Measurements from ENCODE around the gene SACM1L.
"Not testable (repeated sequence)": the region's sequence is repeated elsewhere in the genome, so short reads cannot be mapped to it uniquely, and the experiment has no call there.

SACM1L gene

DNA sequence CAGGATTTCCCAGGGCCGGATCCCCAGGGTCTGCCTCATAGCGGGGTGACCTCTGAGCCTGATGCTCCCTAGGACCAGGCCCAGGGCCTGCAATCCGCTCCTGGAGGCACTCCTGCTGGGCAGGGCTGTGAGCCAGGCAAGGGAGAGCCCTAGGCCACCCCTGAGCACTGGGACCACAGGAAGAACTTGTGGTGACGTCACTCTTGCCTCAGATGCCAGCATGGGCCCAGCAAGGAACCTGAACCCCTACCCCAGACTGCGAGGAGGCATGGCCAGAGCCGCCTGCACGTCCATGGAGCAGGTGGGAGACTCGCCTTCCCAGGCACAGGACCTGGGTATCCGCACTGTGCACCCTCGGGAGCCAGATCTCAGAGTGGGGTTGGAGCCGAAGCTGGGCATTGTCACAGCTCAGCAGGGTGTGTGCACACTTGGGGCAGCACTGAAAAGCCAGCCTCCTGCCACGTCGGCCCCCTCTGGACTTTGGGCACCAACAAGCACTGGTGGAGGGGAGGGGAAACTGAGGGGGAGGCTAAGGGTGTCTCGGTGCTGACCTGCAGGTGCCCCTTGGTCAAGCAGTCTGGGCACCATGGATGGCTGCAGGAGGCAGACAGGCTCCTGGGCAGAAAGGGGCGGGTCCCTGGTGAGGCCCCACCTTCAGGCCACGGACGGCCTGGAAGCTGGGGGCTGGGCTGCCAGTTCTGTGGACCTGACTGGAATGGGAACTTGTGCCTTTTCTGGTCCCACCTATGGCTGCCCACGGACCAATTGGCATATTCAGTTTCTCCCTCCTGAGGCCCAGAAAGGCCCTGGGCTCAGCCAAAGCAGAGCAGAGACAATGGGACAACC, 57.8 kb downstream of the SACM1L start:
- TF ChIP-seq EZH2 (optimal IDR thresholded peaks at IDR 0.05; ENCODE audit: low read depth, low read length) = no peak
- no peak for TF ChIP-seq EZH2phosphoT487 (IDR thresholded peaks at IDR 0.05; ENCODE audit: low read length)
- TF ChIP-seq, protein P1, sequence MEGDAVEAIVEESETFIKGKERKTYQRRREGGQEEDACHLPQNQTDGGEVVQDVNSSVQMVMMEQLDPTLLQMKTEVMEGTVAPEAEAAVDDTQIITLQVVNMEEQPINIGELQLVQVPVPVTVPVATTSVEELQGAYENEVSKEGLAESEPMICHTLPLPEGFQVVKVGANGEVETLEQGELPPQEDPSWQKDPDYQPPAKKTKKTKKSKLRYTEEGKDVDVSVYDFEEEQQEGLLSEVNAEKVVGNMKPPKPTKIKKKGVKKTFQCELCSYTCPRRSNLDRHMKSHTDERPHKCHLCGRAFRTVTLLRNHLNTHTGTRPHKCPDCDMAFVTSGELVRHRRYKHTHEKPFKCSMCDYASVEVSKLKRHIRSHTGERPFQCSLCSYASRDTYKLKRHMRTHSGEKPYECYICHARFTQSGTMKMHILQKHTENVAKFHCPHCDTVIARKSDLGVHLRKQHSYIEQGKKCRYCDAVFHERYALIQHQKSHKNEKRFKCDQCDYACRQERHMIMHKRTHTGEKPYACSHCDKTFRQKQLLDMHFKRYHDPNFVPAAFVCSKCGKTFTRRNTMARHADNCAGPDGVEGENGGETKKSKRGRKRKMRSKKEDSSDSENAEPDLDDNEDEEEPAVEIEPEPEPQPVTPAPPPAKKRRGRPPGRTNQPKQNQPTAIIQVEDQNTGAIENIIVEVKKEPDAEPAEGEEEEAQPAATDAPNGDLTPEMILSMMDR (IDR thresholded peaks at IDR 0.05; ENCODE audit: low read length) = no peak
- H3K79me2 ChIP-seq (ENCODE audit: low read length) = no peaks in the 10 kb centered on the region
- H3K4me2 ChIP-seq (ENCODE audit: low read depth, low read length) = no peak overlapping the region
- no peak for DNase-seq
- no peak overlapping the region for H2AFZ ChIP-seq (ENCODE audit: low read length)
- H3K4me1 ChIP-seq (ENCODE audit: low read length) = peaks cover 3% of the 10 kb centered on the region; the same call in 1 of the 2 replicates
- no peaks in the 10 kb centered on the region for H3K27me3 ChIP-seq (replicated peaks; ENCODE audit: insufficient read depth, low read length)
- H4K20me1 ChIP-seq (ENCODE audit: insufficient read depth, low read length) = no peaks in the 10 kb centered on the region
- no peak overlapping the region for H3K4me3 ChIP-seq (ENCODE audit: low read length)
- no peaks in the 10 kb centered on the region for H3K9me2 ChIP-seq (replicated peaks; ENCODE audit: insufficient read depth, low read length)
- H3K9ac ChIP-seq (ENCODE audit: low read length) = no peak overlapping the region
- H3K27ac ChIP-seq (ENCODE audit: low read length) = no peak overlapping the region
- no peaks in the 10 kb centered on the region for H3K9me3 ChIP-seq (replicated peaks; ENCODE audit: insufficient read depth, low read length)
- H3F3A ChIP-seq (ENCODE audit: insufficient read depth, low read length) = no peaks in the 10 kb centered on the region
- peaks cover 3% of the 10 kb centered on the region; the same call in 1 of the 2 replicates for H3K36me3 ChIP-seq (replicated peaks; ENCODE audit: insufficient read depth, low read length)

GRCh38 chr3:45748068-45748467, 58.9 kb downstream of the SACM1L start:
- no peaks in the 10 kb centered on the region for H3K27me3 ChIP-seq (replicated peaks; ENCODE audit: insufficient read depth, low read length)
- peaks cover 3% of the 10 kb centered on the region; the same call in 1 of the 2 replicates for H3K36me3 ChIP-seq (replicated peaks; ENCODE audit: insufficient read depth, low read length)
- TF ChIP-seq, protein P1 (IDR thresholded peaks at IDR 0.05; ENCODE audit: low read length) = no peak
- TF ChIP-seq EZH2 (optimal IDR thresholded peaks at IDR 0.05; ENCODE audit: low read depth, low read length) (no peak), EZH2phosphoT487 (IDR thresholded peaks at IDR 0.05; ENCODE audit: low read length) (no peak)
- H3K4me3 ChIP-seq (ENCODE audit: low read length) = no peak overlapping the region
- no peaks in the 10 kb centered on the region for H4K20me1 ChIP-seq (ENCODE audit: insufficient read depth, low read length)
- no peak overlapping the region for H2AFZ ChIP-seq (ENCODE audit: low read length)
- no peaks in the 10 kb centered on the region for H3K9me2 ChIP-seq (replicated peaks; ENCODE audit: insufficient read depth, low read length)
- no peak overlapping the region for H3K9ac ChIP-seq (ENCODE audit: low read length)
- no peaks in the 10 kb centered on the region for H3F3A ChIP-seq (ENCODE audit: insufficient read depth, low read length)
- no peak overlapping the region for H3K27ac ChIP-seq (ENCODE audit: low read length)
- H3K4me1 ChIP-seq (ENCODE audit: low read length) = no peaks in the 10 kb centered on the region
- DNase-seq = no peak
- H3K9me3 ChIP-seq (replicated peaks; ENCODE audit: insufficient read depth, low read length) = no peaks in the 10 kb centered on the region
- no peak overlapping the region for H3K4me2 ChIP-seq (ENCODE audit: low read depth, low read length)
- H3K79me2 ChIP-seq (ENCODE audit: low read length) = no peaks in the 10 kb centered on the region

DNA sequence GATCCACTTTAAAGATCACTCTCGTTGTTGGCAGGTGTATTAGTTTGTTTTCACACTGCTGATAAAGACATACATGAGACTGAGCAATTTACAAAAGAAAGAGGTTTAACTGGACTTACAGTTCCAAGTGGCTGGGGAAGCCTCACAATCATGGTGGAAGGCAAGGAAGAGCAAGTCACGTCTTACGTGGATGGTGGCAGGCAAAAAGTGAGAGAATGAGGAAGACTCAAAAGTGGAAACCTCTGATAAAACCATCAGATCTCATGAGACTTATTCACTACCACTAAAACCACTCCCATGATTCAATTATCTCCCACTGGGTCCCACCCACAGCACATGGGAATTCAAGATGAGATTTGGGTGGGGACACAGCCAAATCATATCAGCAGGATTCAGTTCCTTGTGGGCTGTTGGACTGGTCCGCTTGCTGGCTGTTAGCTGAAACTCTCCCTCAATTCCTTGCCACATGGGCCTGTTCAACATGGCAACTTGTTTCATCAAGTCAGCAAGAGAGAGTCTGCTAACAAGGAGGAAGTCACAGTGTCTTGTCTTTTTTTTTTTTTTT, 59.9 kb downstream of the SACM1L start:
- DNase-seq; H3K79me2 ChIP-seq (ENCODE audit: low read length); H3K36me3 ChIP-seq (replicated peaks; ENCODE audit: insufficient read depth, low read length); H3K9ac ChIP-seq (ENCODE audit: low read length); H3K9me3 ChIP-seq (replicated peaks; ENCODE audit: insufficient read depth, low read length); H3K4me2 ChIP-seq (ENCODE audit: low read depth, low read length); H3K27me3 ChIP-seq (replicated peaks; ENCODE audit: insufficient read depth, low read length); H3K9me2 ChIP-seq (replicated peaks; ENCODE audit: insufficient read depth, low read length); H2AFZ ChIP-seq (ENCODE audit: low read length); H3K4me3 ChIP-seq (ENCODE audit: low read length); H3F3A ChIP-seq (ENCODE audit: insufficient read depth, low read length); H3K27ac ChIP-seq (ENCODE audit: low read length); H4K20me1 ChIP-seq (ENCODE audit: insufficient read depth, low read length); H3K4me1 ChIP-seq (ENCODE audit: low read length): not testable (repeated sequence)

DNA sequence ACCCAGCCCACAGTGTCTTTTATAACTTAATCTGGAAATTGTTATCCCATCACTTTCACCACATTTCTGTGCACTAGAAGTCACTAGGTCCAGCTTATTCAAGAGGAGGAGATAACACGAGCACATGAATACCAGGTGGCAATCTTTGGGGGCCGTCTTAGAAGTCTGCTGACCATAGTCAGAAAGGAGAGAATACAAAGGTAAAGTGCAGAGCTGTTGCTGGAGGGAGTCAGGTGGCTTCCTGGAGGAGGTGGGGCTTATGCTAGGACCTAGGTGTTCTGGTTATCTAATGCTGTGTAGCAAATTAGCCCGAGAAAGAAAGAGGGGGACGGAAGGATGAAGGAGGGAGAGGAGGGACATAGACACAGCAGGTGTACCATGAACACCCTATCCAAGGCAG, 60.7 kb downstream of the SACM1L start:
- no peak for DNase-seq
- no peak overlapping the region for H3K4me3 ChIP-seq (ENCODE audit: low read length)
- H3K36me3 ChIP-seq (replicated peaks; ENCODE audit: insufficient read depth, low read length) = no peaks in the 10 kb centered on the region
- H3K9ac ChIP-seq (ENCODE audit: low read length) = no peak overlapping the region
- no peaks in the 10 kb centered on the region for H4K20me1 ChIP-seq (ENCODE audit: insufficient read depth, low read length)
- TF ChIP-seq, protein P1 (IDR thresholded peaks at IDR 0.05; ENCODE audit: low read length) = no peak
- TF ChIP-seq EZH2 (optimal IDR thresholded peaks at IDR 0.05; ENCODE audit: low read depth, low read length) (no peak), EZH2phosphoT487 (IDR thresholded peaks at IDR 0.05; ENCODE audit: low read length) (no peak)
- no peaks in the 10 kb centered on the region for H3K9me3 ChIP-seq (replicated peaks; ENCODE audit: insufficient read depth, low read length)
- H3F3A ChIP-seq (ENCODE audit: insufficient read depth, low read length) = no peaks in the 10 kb centered on the region
- H3K9me2 ChIP-seq (replicated peaks; ENCODE audit: insufficient read depth, low read length) = no peaks in the 10 kb centered on the region
- no peak overlapping the region for H3K27ac ChIP-seq (ENCODE audit: low read length)
- H3K4me1 ChIP-seq (ENCODE audit: low read length) = no peaks in the 10 kb centered on the region
- no peaks in the 10 kb centered on the region for H3K27me3 ChIP-seq (replicated peaks; ENCODE audit: insufficient read depth, low read length)
- H3K79me2 ChIP-seq (ENCODE audit: low read length) = no peaks in the 10 kb centered on the region
- no peak overlapping the region for H2AFZ ChIP-seq (ENCODE audit: low read length)
- H3K4me2 ChIP-seq (ENCODE audit: low read depth, low read length) = no peak overlapping the region

Measured in MM.1S (cell line).